ENCODE results near the gene CDH11. TPM values are rescaled to one million over a fixed set of nuclear protein-coding genes. Genes with fewer than 3 reads are reported as not detected.

CDH11 gene
- total RNA-seq, 2 experiments from 2014 or later = not detected

DNA sequence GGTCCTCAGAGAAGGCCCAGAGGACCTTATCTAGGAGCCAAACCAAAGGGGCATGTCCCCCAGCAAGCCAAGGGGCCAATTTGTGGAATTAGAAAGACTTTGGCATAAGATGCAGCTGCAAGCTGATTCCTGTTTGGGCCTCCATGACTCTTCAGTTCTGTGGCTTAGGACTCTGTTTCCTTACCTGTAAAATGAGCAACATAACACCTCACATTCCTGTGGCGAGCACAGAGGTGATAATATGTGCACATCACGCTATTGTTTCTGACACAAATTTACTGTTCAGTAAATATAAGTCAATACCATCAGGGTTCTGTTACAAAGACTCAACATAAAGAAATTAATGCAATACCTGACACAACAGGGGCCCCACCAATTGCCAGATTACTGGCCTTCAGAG, 57.7 kb downstream of the CDH11 start:
- Mint-ChIP-seq H3K4me1 (no peaks in the 10 kb centered on the region), H3K27me3 (peaks cover 5% of the 10 kb centered on the region), H3K27ac (no peak overlapping the region), H3K9me3 (ENCODE audit: low read depth) (peaks cover 6% of the 10 kb centered on the region), H3K4me3 (no peak overlapping the region), H3K36me3 (ENCODE audit: low read depth) (no peaks in the 10 kb centered on the region)
- no peak for DNase-seq
- ATAC-seq = no peak
- ChIA-PET POLR2A (no interaction called here), CTCF (no interaction called here)
- intact Hi-C loops (cut with DNase I, micrococcal nuclease) = no loop called here

DNA sequence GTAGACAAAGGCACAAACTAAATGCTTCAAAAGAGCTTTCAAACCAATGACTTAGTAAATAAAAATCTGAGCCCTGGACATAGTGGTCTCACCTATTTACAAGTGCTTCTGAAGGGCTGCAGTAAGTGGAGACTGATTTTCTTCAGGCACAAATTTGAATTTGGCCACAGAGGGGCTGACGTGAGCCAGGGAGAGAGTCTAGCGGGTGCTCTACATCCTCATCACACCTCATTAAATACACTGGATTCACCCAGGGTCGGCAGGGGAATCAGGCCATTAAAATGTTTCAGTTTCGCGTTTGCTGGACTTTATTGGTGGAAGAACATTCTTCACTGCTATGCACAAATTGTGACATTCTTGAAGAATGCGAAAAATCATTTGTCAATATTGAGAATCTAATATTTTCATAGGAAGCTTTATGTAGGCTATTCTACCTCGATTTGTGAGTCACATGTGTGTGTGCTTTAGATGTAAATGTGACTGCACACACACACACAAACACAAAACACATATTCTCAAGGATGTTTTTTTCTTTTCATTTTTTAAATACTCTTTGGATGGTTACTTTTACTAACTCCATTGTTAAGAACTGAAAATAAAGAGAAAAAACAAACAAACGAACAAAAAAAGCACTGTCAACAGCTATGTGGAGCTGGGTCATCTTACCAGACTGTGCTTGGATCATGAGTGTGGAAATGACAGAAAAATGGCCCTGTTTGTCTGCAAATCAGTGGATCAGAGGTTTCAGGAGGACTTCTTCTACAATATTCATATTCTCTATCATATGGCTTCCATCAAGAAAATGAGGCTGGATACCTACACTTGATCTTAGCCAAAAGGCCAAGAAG, 58.9 kb downstream of the CDH11 start:
- Mint-ChIP-seq H3K9me3 (ENCODE audit: low read depth) (peaks cover 6% of the 10 kb centered on the region), H3K4me1 (no peaks in the 10 kb centered on the region), H3K4me3 (no peak overlapping the region), H3K36me3 (ENCODE audit: low read depth) (no peaks in the 10 kb centered on the region), H3K27ac (no peak overlapping the region), H3K27me3 (peaks cover 5% of the 10 kb centered on the region)
- DNase-seq = no peak
- no peak for ATAC-seq
- ChIA-PET POLR2A (no interaction called here), CTCF (no interaction called here)
- intact Hi-C loops (cut with DNase I, micrococcal nuclease) = no loop called here

DNA sequence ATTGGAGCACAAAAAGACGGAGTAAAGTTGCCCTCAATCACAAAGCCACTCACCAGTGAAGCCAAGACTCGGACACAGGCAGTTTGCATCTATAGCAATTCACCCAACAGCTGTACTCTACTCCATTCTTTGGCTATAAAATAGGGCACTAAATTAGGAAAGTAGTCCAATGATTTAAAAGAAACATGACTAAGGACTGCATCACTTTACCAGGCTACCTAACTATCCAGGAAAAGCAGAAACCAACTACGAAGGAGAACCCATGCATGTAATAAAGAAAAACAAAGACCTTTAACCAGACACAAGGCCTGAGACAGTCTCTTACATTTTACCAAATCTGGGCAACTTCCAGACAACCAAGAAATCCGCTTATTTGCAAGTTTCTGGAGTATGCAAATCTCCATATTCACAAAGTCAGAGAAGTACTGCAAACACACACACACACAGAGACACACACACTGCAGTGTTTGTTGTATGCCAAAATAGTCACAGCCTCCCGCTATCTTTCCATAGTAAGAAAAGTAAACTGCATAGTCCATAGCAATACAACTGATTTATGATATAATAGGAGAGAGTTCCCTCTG, 59.8 kb downstream of the CDH11 start:
- ChIA-PET CTCF (no interaction called here), POLR2A (no interaction called here)
- Mint-ChIP-seq H3K27ac (no peak overlapping the region), H3K4me1 (no peaks in the 10 kb centered on the region), H3K4me3 (no peak overlapping the region), H3K36me3 (ENCODE audit: low read depth) (no peaks in the 10 kb centered on the region), H3K27me3 (peaks cover 5% of the 10 kb centered on the region), H3K9me3 (ENCODE audit: low read depth) (peaks cover 6% of the 10 kb centered on the region)
- DNase-seq (no peak), ATAC-seq (no peak)
- intact Hi-C loops (cut with DNase I, micrococcal nuclease) = no loop called here

DNA sequence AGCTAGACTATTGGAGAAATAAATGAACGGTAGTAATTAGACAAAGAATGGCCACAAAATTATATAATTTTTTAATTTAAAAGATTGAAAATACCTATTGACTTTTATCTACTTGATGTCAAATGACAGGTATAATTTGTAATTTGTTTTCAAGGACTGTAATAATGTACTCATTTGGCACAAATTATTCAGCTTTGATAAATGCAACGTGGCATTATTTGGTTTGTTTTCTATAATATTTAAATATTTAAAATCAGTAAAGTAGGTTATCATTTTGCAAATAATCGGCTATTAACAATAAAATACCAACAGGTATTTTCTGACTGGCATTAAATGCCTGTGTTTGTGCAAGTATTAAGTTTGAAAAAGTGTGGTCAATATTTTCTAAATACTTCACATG, 60.6 kb downstream of the CDH11 start:
- H3K36me3 Mint-ChIP-seq (ENCODE audit: low read depth) = no peaks in the 10 kb centered on the region
- intact Hi-C loops (cut with DNase I, micrococcal nuclease) = no loop called here
- ChIA-PET CTCF (no interaction called here), POLR2A (no interaction called here)
- no peaks in the 10 kb centered on the region for H3K4me1 Mint-ChIP-seq
- H3K27ac Mint-ChIP-seq = no peak overlapping the region
- H3K9me3 Mint-ChIP-seq (ENCODE audit: low read depth) = peaks cover 4% of the 10 kb centered on the region
- H3K27me3 Mint-ChIP-seq = peaks cover 5% of the 10 kb centered on the region
- DNase-seq (no peak), ATAC-seq (no peak)
- H3K4me3 Mint-ChIP-seq = no peak overlapping the region

DNA sequence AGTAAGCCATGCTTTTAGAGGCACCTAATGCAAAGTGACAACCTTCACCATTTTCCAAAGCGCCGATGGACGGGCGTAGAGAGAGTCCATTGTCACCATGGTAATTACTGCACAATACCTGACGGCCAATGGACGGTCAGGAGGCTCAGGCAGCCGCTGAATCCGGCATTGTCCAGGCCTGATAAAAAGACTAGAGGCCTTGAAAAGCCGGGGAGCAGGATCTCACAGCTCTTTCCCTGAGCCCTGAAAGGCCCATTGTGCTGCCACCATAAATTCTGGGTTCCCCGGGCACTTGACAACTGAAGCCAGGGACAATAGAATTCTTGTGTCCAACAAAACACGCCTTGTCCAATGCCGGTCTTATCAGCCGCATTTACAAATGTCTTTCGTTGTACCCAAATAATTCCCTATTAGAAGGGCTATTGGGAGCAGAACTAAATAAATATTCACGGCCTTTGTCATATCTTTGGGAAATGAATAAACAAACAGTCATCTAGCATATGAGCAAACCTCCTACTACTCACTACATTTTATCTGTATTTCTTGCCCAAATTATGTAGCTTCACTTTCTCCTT, 62.4 kb downstream of the CDH11 start:
- ChIA-PET POLR2A (no interaction called here), CTCF (no interaction called here)
- peaks cover 3% of the 10 kb centered on the region for H3K27me3 Mint-ChIP-seq
- H3K4me1 Mint-ChIP-seq = no peaks in the 10 kb centered on the region
- no peak overlapping the region for H3K4me3 Mint-ChIP-seq
- ATAC-seq (no peak), DNase-seq (no peak)
- no peak overlapping the region for H3K27ac Mint-ChIP-seq
- H3K36me3 Mint-ChIP-seq (ENCODE audit: low read depth) = no peaks in the 10 kb centered on the region
- intact Hi-C loops (cut with DNase I, micrococcal nuclease) = no loop called here
- H3K9me3 Mint-ChIP-seq (ENCODE audit: low read depth) = peaks cover 5% of the 10 kb centered on the region

DNA sequence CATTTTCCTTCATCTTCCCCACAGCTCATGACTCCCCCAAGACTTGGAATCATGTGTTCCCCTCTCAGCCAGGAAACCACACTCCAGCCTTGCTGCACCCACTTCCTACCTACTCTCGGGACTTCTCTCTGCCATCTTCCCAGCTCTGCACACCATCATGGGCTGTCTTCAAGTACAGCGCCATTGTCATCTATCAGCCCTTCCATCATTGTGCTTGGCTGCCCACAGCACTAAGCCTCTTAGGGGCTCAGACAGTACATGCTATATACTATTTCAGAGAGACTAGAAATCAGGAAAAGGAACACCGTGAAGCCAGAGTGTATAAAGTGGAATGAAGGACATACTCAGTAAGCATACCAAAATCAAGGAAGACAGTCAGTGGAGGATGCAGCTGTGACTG, 64.7 kb downstream of the CDH11 start:
- Mint-ChIP-seq H3K9me3 (ENCODE audit: low read depth) (peaks cover 12% of the 10 kb centered on the region), H3K4me3 (no peak overlapping the region), H3K4me1 (no peaks in the 10 kb centered on the region), H3K36me3 (ENCODE audit: low read depth) (no peaks in the 10 kb centered on the region), H3K27me3 (peaks cover 3% of the 10 kb centered on the region), H3K27ac (no peak overlapping the region)
- ATAC-seq = no peak
- ChIA-PET POLR2A (no interaction called here), CTCF (interaction anchor here (0.8 kb wide), 1 partner anchor 1097 kb away, joined by 3 read pairs; no protein-coding TSS in a partner anchor)
- no peak for DNase-seq
- intact Hi-C loops (cut with DNase I, micrococcal nuclease) = no loop called here

DNA sequence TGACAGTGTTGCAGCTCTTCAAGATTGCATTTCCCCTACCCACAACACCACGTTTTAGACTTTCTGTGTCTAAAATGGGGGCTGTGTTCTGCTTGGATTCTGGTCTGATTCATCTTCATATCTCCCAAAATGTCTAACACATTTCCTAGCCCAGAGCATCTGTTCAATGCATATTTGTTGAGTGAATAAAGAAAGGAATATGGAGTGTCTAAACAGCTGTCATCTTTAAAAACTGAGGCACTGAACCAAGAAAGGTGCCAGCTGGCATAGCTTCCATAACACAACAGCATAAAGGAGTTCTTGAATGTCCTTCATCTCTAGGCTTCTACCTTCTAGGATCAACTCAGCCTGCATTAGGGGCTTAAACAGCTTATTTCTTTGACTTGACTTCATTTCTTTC, 67.4 kb downstream of the CDH11 start:
- peaks cover 12% of the 10 kb centered on the region for H3K9me3 Mint-ChIP-seq (ENCODE audit: low read depth)
- DNase-seq = no peak
- no peaks in the 10 kb centered on the region for H3K4me1 Mint-ChIP-seq
- no peaks in the 10 kb centered on the region for H3K36me3 Mint-ChIP-seq (ENCODE audit: low read depth)
- no peak for ATAC-seq
- POLR2A ChIA-PET = no interaction called here
- intact Hi-C loops (cut with DNase I, micrococcal nuclease) = no loop called here
- H3K27me3 Mint-ChIP-seq = no peaks in the 10 kb centered on the region
- H3K4me3 Mint-ChIP-seq = no peak overlapping the region
- CTCF ChIA-PET = no interaction called here
- H3K27ac Mint-ChIP-seq = no peak overlapping the region

DNA sequence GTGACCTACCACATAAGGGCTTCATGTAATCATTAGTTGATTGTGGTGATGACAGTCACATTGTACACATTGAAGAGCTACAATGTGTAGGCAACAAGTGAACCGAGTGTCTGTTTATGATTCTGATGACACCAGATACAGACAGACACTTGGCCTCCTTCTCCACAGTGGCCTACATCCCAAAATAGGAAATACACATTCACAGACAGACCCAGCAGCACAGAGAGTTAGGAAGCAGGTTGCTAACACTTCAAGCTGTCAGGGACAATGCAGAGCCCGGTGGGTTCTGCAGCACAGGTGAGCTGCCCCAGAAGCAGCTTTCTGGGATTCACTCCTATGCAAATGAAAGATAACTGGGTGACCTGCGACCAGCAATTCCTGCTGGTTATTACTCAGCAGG, 72.2 kb downstream of the CDH11 start:
- DNase-seq = no peak

DNA sequence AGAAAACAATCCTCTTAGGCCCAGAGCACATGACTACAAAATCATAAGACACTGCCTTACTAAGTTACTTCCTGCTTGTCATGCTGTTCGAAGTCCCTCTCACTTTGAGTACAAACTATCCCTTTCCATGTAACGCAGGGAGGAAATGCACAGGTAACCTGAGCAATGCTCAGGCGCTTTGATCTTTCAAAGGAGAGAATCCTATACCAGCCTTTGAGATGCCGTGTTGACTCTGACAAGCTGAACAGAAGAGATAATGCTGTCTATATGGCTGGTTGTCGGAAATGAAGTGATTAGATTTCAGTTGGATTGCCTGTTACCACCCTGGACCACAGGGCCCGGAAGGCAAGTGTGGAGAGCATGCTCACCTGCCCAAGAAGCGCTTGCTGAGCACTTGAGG, 75.9 kb downstream of the CDH11 start:
- DNase-seq = no peak
- H3K27ac Mint-ChIP-seq = no peak overlapping the region
- ChIA-PET POLR2A (no interaction called here), CTCF (no interaction called here)
- peaks cover 11% of the 10 kb centered on the region for H3K9me3 Mint-ChIP-seq (ENCODE audit: low read depth)
- no peak for ATAC-seq
- no peaks in the 10 kb centered on the region for H3K4me1 Mint-ChIP-seq
- H3K36me3 Mint-ChIP-seq (ENCODE audit: low read depth) = no peaks in the 10 kb centered on the region
- no peaks in the 10 kb centered on the region for H3K27me3 Mint-ChIP-seq
- H3K4me3 Mint-ChIP-seq = no peak overlapping the region
- intact Hi-C loops (cut with DNase I, micrococcal nuclease) = no loop called here

More for the DNA sequence above, 72.2 kb downstream of the CDH11 start:
- peaks cover 12% of the 10 kb centered on the region for H3K9me3 Mint-ChIP-seq (ENCODE audit: low read depth)
- ATAC-seq = no peak
- no peaks in the 10 kb centered on the region for H3K27me3 Mint-ChIP-seq
- intact Hi-C loops (cut with DNase I, micrococcal nuclease) = no loop called here
- no peaks in the 10 kb centered on the region for H3K36me3 Mint-ChIP-seq (ENCODE audit: low read depth)
- ChIA-PET CTCF (no interaction called here), POLR2A (no interaction called here)
- no peaks in the 10 kb centered on the region for H3K4me1 Mint-ChIP-seq
- H3K27ac Mint-ChIP-seq = no peak overlapping the region
- no peak overlapping the region for H3K4me3 Mint-ChIP-seq

DNA sequence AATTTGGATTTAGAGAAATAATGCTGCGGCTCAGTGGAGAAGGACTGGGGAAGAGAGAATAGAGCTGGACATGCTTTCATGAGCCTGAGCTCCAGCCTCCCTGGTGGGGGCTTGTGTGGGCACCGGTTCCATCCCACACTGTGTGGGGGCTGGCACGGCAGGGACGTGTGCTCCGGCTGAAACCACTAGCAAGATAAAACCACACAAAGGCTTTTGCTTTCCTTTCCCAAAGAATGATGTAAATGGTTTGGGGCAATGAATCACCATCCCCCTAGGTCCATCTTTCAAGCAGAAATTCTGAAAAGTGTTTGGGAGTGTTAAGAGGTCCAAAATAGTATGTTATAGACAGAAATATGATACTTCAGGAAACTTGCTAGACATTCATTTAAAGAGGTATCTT, 77.0 kb downstream of the CDH11 start:
- Mint-ChIP-seq H3K36me3 (ENCODE audit: low read depth) (no peaks in the 10 kb centered on the region), H3K27me3 (no peaks in the 10 kb centered on the region), H3K27ac (no peak overlapping the region), H3K4me1 (no peaks in the 10 kb centered on the region), H3K4me3 (no peak overlapping the region), H3K9me3 (ENCODE audit: low read depth) (peaks cover 13% of the 10 kb centered on the region)
- CTCF ChIA-PET = no interaction called here
- no peak for DNase-seq
- intact Hi-C loops (cut with DNase I, micrococcal nuclease) = no loop called here
- POLR2A ChIA-PET = no interaction called here
- no peak for ATAC-seq

DNA sequence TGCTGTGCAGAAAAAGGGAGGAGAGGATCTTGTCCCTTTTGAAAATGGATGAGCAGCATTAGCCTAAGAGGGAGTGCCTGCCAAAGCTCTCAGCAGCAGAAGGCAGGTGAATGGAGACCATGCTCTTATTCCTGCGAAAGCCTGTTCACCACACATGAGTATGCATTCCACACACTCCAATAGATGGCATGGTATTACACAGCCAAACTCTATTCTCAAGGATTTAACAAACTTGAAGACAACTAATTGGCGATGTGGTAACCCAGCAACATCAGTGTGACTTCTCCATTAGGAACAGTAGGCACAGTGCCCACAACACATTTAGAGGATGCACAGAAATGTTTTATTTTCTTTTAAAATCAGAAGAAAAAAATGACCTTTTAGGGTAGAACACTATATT, 77.8 kb downstream of the CDH11 start:
- Mint-ChIP-seq H3K27ac (no peak overlapping the region), H3K4me1 (no peaks in the 10 kb centered on the region), H3K36me3 (ENCODE audit: low read depth) (no peaks in the 10 kb centered on the region), H3K9me3 (ENCODE audit: low read depth) (peaks cover 13% of the 10 kb centered on the region), H3K27me3 (no peaks in the 10 kb centered on the region), H3K4me3 (no peak overlapping the region)
- DNase-seq = no peak
- ChIA-PET CTCF (no interaction called here), POLR2A (no interaction called here)
- no peak for ATAC-seq
- intact Hi-C loops (cut with DNase I, micrococcal nuclease) = no loop called here

Data from activated CD4-positive, alpha-beta T cell treated with anti-CD3 and anti-CD28 coated beads for 36 hours (primary cell).